ENCODE results near the gene MEIOSIN. TPM values are rescaled to one million over a fixed set of nuclear protein-coding genes. Genes with fewer than 3 reads are reported as not detected.

MEIOSIN gene
- total RNA-seq, 2 experiments from 2014 or later, result not detected

- no peak overlapping the region for H3K27ac Mint-ChIP-seq
- H3K4me3 Mint-ChIP-seq, result no peak overlapping the region
- TF ChIP-seq, protein P1, sequence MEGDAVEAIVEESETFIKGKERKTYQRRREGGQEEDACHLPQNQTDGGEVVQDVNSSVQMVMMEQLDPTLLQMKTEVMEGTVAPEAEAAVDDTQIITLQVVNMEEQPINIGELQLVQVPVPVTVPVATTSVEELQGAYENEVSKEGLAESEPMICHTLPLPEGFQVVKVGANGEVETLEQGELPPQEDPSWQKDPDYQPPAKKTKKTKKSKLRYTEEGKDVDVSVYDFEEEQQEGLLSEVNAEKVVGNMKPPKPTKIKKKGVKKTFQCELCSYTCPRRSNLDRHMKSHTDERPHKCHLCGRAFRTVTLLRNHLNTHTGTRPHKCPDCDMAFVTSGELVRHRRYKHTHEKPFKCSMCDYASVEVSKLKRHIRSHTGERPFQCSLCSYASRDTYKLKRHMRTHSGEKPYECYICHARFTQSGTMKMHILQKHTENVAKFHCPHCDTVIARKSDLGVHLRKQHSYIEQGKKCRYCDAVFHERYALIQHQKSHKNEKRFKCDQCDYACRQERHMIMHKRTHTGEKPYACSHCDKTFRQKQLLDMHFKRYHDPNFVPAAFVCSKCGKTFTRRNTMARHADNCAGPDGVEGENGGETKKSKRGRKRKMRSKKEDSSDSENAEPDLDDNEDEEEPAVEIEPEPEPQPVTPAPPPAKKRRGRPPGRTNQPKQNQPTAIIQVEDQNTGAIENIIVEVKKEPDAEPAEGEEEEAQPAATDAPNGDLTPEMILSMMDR (IDR thresholded peaks at IDR 0.05), result no peak
- peaks cover 12% of the 10 kb centered on the region for H3K27me3 Mint-ChIP-seq
- no peaks in the 10 kb centered on the region for H3K9me3 Mint-ChIP-seq
- DNase-seq (no peak), ATAC-seq (no peak)
- intact Hi-C loops (cut with micrococcal nuclease), result no loop called here
- ChIA-PET POLR2A (interaction anchor here (1.8 to 4.7 kb wide), 2 partner anchors 11 to 33 kb away, joined by 4 to 27 read pairs; partner anchors contain the start of gene SIX5), CTCF (interaction anchor here (1.0 to 5.1 kb wide), 3 partner anchors 9 to 29 kb away, joined by 3 to 124 read pairs (median 37); partner anchors contain the start of genes DMWD and SIX5)
- H3K36me3 Mint-ChIP-seq (ENCODE audit: low read depth), result no peaks in the 10 kb centered on the region
- peaks cover 6% of the 10 kb centered on the region for H3K4me1 Mint-ChIP-seq (ENCODE audit: low read depth)
Observed at GRCh38 chr19:45801603-45802175, 68.5 kb downstream of the MEIOSIN start.

- H3K4me3 Mint-ChIP-seq, result no peak overlapping the region
- CTCF ChIA-PET, result interaction anchor here (0.9 to 2.3 kb wide), 3 partner anchors 9 to 35 kb away, joined by 3 to 17 read pairs (median 5); partner anchors contain the start of gene SIX5
Observed at GRCh38 chr19:45804140-45804958, 71.1 kb downstream of the MEIOSIN start.

GRCh38 chr19:45804959-45805230 is 71.7 kb downstream of the MEIOSIN start:
- TF ChIP-seq, protein P1 (IDR thresholded peaks at IDR 0.05), result no peak
- CTCF ChIA-PET, result interaction anchor here (0.9 to 2.3 kb wide), 3 partner anchors 10 to 35 kb away, joined by 3 to 17 read pairs (median 5); partner anchors contain the start of gene SIX5
- ATAC-seq (no peak), DNase-seq (no peak)
- no peak overlapping the region for H3K27ac Mint-ChIP-seq
- no peaks in the 10 kb centered on the region for H3K9me3 Mint-ChIP-seq
- POLR2A ChIA-PET, result interaction anchor here (0.7 kb wide), 1 partner anchor 32 kb away, joined by 3 read pairs; no protein-coding TSS in a partner anchor
- H3K27me3 Mint-ChIP-seq, result peaks cover 1% of the 10 kb centered on the region
- no peak overlapping the region for H3K4me3 Mint-ChIP-seq
- no peaks in the 10 kb centered on the region for H3K36me3 Mint-ChIP-seq (ENCODE audit: low read depth)
- intact Hi-C loops (cut with micrococcal nuclease), result no loop called here
- peaks cover 6% of the 10 kb centered on the region for H3K4me1 Mint-ChIP-seq (ENCODE audit: low read depth)

More at GRCh38 chr19:45804140-45804958, 71.1 kb downstream of the MEIOSIN start:
- ATAC-seq, result no peak
- Mint-ChIP-seq H3K27me3 (peaks cover 1% of the 10 kb centered on the region), H3K36me3 (ENCODE audit: low read depth) (no peaks in the 10 kb centered on the region), H3K9me3 (no peaks in the 10 kb centered on the region), H3K27ac (no peak overlapping the region), H3K4me1 (ENCODE audit: low read depth) (peaks cover under 1% of the 10 kb centered on the region)
- DNase-seq, result no peak
- POLR2A ChIA-PET, result interaction anchor here (0.8 kb wide), 1 partner anchor 24 kb away, joined by 3 read pairs; no protein-coding TSS in a partner anchor
- TF ChIP-seq, protein P1 (IDR thresholded peaks at IDR 0.05), result no peak
- intact Hi-C loops (cut with micrococcal nuclease), result no loop called here

DNA sequence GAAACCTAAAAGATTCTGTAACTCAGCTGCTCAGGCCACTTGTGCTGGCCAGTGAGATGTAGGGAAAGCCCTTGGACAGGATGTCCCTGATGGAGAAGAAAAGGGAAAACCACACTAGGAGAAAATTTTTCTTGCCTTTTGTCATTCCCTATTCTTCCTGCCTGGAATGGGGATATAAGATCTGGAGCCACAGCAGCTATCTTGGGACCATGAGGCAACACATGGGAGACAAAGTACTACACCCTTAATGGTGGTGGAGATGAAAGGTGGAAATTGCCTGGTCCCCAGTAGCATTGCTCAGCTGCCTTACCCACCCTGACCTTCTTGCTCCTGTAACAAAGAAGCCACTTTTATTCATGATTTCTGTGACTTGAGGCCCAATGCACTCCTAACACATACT is 72.5 kb downstream of the MEIOSIN start:
- CTCF ChIA-PET, result interaction anchor here (1.3 to 2.3 kb wide), 3 partner anchors 11 to 36 kb away, joined by 5 to 17 read pairs (median 5); partner anchors contain the start of gene SIX5
- no peak overlapping the region for H3K4me3 Mint-ChIP-seq
- no peaks in the 10 kb centered on the region for H3K9me3 Mint-ChIP-seq
- ATAC-seq, result no peak
- TF ChIP-seq, protein P1 (IDR thresholded peaks at IDR 0.05), result no peak
- intact Hi-C loops (cut with micrococcal nuclease), result no loop called here
- peaks cover 6% of the 10 kb centered on the region for H3K4me1 Mint-ChIP-seq (ENCODE audit: low read depth)
- POLR2A ChIA-PET, result interaction anchor here (0.7 kb wide), 1 partner anchor 33 kb away, joined by 3 read pairs; no protein-coding TSS in a partner anchor
- no peak for DNase-seq
- peaks cover 1% of the 10 kb centered on the region for H3K27me3 Mint-ChIP-seq
- no peaks in the 10 kb centered on the region for H3K36me3 Mint-ChIP-seq (ENCODE audit: low read depth)
- H3K27ac Mint-ChIP-seq, result no peak overlapping the region
